Nucleus accumbens (tissue), 56 donors: ENCODE results near the gene DDX25.
"Not testable (repeated sequence)": the region's sequence is repeated elsewhere in the genome, so short reads cannot be mapped to it uniquely, and the experiment has no call there.

ENCODE experiments used
- DNase-seq, 56 donors: peaks; one replicate each; lab custom pipeline; 2025; lab: John Stamatoyannopoulos, UW

DDX25 gene

GRCh38 chr11:125903711-125904659 lies at the start of gene DDX25:
TSS of gene DDX25 (plus strand) at chr11:125904508. CDS start at chr11:125904518, 10 bp downstream.
- peak in 48 of 56 donors; percentile 17 to 86 (median 54) for DNase-seq

GRCh38 chr11:125857670-125858069 lies 46.6 kb upstream of the DDX25 start:
- not testable (repeated sequence) for DNase-seq

- DNase-seq: not testable (repeated sequence)
Measured at GRCh38 chr11:125862786-125863185, 41.5 kb upstream of the DDX25 start.

- not testable (repeated sequence) for DNase-seq
Measured at GRCh38 chr11:125865354-125865753, 39.0 kb upstream of the DDX25 start.

- DNase-seq: no peak
Measured at GRCh38 chr11:125869521-125869920, 34.8 kb upstream of the DDX25 start.

- peak in 8 of 56 donors; percentile 2 to 50 (median 7) for DNase-seq
Measured at GRCh38 chr11:125871391-125872137, 32.7 kb upstream of the DDX25 start.

- no peak for DNase-seq
Measured at GRCh38 chr11:125872138-125872491, 32.2 kb upstream of the DDX25 start.

GRCh38 chr11:125873881-125874555 lies 30.3 kb upstream of the DDX25 start:
- DNase-seq: no peak

GRCh38 chr11:125874556-125875124 lies 29.7 kb upstream of the DDX25 start:
- DNase-seq: peak in 47 of 56 donors; percentile 2 to 78 (median 34)

GRCh38 chr11:125881291-125881690 lies 23.0 kb upstream of the DDX25 start:
- DNase-seq: no peak

- DNase-seq: no peak
Measured at GRCh38 chr11:125883375-125883774, 20.9 kb upstream of the DDX25 start.

GRCh38 chr11:125886997-125887372 lies 17.3 kb upstream of the DDX25 start:
- peak in 17 of 56 donors; percentile 26 to 74 (median 53) for DNase-seq

- peak; percentile 66 to 97 (median 89) for DNase-seq
Measured at GRCh38 chr11:125887373-125888324, 16.7 kb upstream of the DDX25 start, which contains the start of gene HYLS1. TSS of gene HYLS1 (plus strand) at chr11:125887668. CDS start at chr11:125899369, 11,701 bp downstream.

- DNase-seq: no peak
Measured at GRCh38 chr11:125890447-125891100, 13.7 kb upstream of the DDX25 start.

- no peak for DNase-seq
Measured at GRCh38 chr11:125892071-125892470, 12.2 kb upstream of the DDX25 start.

- no peak for DNase-seq
Measured at GRCh38 chr11:125892994-125893393, 11.3 kb upstream of the DDX25 start.

GRCh38 chr11:125901872-125902271 lies 2.4 kb upstream of the DDX25 start:
- no peak for DNase-seq

GRCh38 chr11:125902277-125902926 lies 1.9 kb upstream of the DDX25 start:
- peak in 1 of 56 donors; percentile 37 for DNase-seq
